Mesodermal cell (in vitro differentiated cells): Measurements from ENCODE around the gene TEX261.

Experiments used
- H3K27ac ChIP-seq: 2 replicates; pipeline ENCODE4 v1.7.0; 2013; ENCODE audit warnings: mild to moderate bottlenecking, low read depth, low read length, moderate library complexity; ENCODE audit not compliant: severe bottlenecking
- H3K36me3 ChIP-seq: 2 replicates; pipeline ENCODE4 v1.7.1; 2013; ENCODE audit warnings: mild to moderate bottlenecking, low read length, moderate library complexity; ENCODE audit not compliant: control insufficient read depth, insufficient read depth
- H3K4me1 ChIP-seq: one replicate; pipeline ENCODE4 v1.7.1; 2013; ENCODE audit warnings: mild to moderate bottlenecking, low read length; ENCODE audit not compliant: insufficient read depth, control insufficient read depth, poor library complexity, severe bottlenecking
- H3K4me3 ChIP-seq: 2 replicates; pipeline ENCODE4 v1.7.0; 2013; ENCODE audit warnings: low read length, control low read depth, mild to moderate bottlenecking; ENCODE audit not compliant: insufficient read depth, poor library complexity, severe bottlenecking; ENCODE audit errors: extremely low read depth
- H3K9me3 ChIP-seq: 2 replicates; pipeline ENCODE4 v1.7.1; 2013; ENCODE audit warnings: mild to moderate bottlenecking, low read length, moderate library complexity; ENCODE audit not compliant: control insufficient read depth
- WGBS, 2 experiments: methylation state at CpG; one replicate each; pipeline ENCODE4 v1.1.5; 2013; ENCODE audit warnings: missing lambda C conversion rate in 2 of 2; ENCODE audit not compliant: insufficient coverage in 2 of 2; 5-methylcytosine and 5-hydroxymethylcytosine counted together

The TEX261 gene

DNA sequence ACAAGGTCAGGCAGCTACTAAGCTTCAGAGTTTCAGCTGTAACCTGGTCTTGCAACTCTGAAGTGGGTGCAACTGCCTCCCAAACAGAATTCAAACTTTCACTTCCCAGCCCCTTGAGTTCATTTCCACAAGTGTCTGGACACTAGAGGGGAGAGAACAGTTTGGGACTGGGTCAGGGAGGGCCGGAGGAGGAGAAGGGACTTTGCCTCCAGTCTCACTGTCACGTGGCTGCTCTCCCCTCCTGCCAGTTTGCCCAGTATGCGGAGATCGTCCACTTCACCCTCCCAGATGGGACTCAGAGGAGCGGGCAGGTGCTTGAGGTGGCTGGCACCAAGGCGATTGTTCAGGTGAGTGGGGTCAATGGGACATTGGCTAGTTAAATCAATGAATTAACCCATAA lies 36.9 kb downstream of the TEX261 start:
- Histone ChIP-seq H3K4me3 (no peak overlapping the region), H3K4me1 (peaks cover 3% of the 10 kb centered on the region), H3K27ac (no peak overlapping the region), H3K36me3 (no peaks in the 10 kb centered on the region), H3K9me3 (no peaks in the 10 kb centered on the region)
- 63 to 100% methylated on average over 1 to 2 of the region's 6 CpGs for WGBS, 2 experiments

DNA sequence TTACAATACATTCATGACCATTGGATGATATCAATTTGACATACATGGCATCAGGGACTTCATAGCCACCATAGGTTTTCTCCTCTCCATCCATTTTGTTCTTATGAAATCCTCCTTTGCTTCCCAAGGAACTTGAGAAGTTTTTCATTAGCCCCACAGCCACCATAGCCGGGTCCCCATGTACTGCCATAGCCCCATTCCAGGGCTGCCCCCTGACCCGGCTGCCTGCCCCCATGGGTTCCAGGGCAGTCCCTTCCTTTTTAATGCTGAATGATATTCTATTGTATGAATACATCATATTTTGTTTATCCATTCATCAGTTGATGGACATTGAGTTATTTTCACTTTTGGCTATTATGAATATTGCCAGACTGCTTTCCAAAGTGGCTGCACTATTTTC lies 38.5 kb downstream of the TEX261 start:
- H3K4me1 ChIP-seq: peaks cover 3% of the 10 kb centered on the region
- no peak overlapping the region for H3K27ac ChIP-seq
- 71% methylated on average over 1 of the region's 2 CpGs; no CpG with 5 or more reads in 1 of the 2 experiments for WGBS, 2 experiments
- H3K36me3 ChIP-seq: no peaks in the 10 kb centered on the region
- no peak overlapping the region for H3K4me3 ChIP-seq
- no peaks in the 10 kb centered on the region for H3K9me3 ChIP-seq

DNA sequence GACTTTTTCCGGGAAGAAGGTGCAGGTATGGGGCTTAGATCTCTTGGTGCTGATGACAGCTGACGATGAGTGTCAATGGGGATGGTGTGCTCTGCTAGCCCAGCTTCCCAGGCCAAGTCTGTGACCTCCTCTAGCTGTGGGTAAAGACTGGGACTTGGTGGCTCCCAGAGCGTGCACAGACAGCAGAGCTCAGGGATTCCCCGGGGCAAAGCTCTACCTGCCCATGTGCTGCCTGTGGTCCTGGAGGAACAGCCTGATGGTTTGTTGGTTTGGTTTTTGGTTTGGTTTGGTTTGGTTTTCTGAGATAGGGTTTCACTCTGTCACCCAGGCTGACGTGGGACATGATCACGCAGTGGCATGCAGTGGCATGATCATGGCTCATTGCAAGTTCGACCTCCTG lies 39.8 kb downstream of the TEX261 start:
- WGBS, 2 experiments: 74 to 87% methylated on average over 3 to 6 of the region's 7 CpGs
- Histone ChIP-seq H3K4me1 (peaks cover 3% of the 10 kb centered on the region), H3K9me3 (no peaks in the 10 kb centered on the region), H3K36me3 (no peaks in the 10 kb centered on the region), H3K4me3 (no peak overlapping the region), H3K27ac (no peak overlapping the region)

DNA sequence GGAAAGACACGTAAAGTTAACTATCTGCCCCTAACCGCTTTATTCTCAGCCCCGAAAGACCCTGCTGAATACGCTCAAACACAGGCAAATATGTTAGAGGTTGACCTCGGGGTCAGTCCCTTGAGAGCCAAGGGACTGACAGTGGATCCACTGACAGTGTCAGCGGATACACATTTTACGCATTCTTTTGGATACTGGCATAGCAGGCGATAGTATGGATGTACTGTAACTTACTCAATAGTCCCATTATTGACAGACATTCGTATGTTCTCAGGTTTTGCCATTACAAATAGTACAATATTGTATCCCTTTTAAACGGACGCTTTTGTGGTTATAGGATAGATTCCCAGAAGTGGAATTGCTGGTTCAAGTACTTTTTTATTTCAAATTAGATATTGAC lies 45.6 kb downstream of the TEX261 start:
- WGBS, 2 experiments: 78 to 82% methylated on average over 4 to 8 of the region's 11 CpGs
- Histone ChIP-seq H3K27ac (no peak overlapping the region), H3K4me3 (no peak overlapping the region), H3K36me3 (no peaks in the 10 kb centered on the region), H3K4me1 (peaks cover 13% of the 10 kb centered on the region), H3K9me3 (no peaks in the 10 kb centered on the region)

DNA sequence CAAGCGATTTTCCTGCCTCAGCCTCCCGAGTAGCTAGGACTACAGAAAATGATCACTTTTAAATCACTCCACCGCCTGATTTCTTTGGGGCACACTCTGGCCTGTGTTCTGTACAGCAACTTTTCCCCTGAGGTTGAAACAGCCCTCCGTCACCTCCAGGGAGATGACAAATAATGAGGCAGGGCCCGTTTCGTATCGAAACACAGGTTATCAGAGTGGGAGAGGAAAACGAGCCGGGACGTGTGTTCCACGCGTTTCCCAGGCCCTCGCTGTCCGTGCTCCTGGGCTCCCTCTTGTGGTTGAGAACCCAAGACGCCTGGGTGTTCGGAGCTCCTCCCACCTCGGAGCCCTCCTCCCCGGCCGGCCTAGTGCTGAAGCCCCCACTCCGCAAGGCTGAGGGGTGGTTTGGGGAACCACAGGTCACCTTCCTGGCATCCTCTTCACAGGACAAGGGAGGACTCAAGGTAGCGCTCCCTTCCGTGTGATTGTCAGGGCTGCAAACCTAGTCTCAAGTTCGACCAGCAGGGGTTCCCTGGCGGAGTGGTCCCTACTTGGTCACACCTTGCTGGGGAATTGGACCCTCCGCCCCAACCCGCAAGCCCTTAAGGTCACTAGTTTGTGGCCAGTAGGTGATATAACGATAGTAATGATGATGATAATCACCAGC lies 46.2 kb downstream of the TEX261 start:
- Histone ChIP-seq H3K4me3 (no peak overlapping the region), H3K36me3 (no peaks in the 10 kb centered on the region), H3K9me3 (no peaks in the 10 kb centered on the region), H3K4me1 (peaks cover 13% of the 10 kb centered on the region), H3K27ac (no peak overlapping the region)
- 16 to 18% methylated on average over 16 to 18 of the region's 27 CpGs for WGBS, 2 experiments

DNA sequence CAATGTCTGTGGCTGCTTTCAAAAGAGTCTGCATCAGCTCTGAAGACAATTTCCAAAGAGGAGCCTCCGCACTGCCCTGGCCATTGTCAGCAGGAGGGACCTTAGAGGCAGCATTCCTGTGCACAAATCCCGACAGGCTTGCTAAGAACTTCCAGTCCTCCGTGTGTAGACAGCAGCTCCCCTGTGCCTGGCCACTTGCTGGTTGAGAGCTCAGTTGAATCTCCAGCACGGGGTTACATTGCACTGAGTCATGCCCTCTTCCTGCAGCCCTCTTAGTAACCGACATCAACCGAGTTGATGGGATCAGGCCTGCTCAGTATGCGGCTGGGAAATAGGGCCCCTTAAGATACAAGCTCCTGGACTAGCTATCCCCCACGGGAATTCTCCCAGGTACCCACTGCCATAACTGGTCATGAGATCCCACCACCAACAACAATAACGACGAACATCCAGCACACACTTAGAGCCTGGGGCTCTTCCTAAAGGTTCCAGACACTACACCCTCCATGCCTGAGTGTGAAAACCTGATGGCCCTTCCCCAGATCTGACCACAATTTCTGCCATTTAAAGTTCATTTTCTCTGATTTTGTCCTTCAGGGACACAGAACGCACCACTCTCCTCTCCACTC lies 47.0 kb downstream of the TEX261 start:
- Histone ChIP-seq H3K27ac (no peak overlapping the region), H3K9me3 (no peaks in the 10 kb centered on the region), H3K4me1 (peaks cover 13% of the 10 kb centered on the region), H3K4me3 (no peak overlapping the region), H3K36me3 (no peaks in the 10 kb centered on the region)
- 37 to 40% methylated on average over 11 of the region's 11 CpGs for WGBS, 2 experiments

DNA sequence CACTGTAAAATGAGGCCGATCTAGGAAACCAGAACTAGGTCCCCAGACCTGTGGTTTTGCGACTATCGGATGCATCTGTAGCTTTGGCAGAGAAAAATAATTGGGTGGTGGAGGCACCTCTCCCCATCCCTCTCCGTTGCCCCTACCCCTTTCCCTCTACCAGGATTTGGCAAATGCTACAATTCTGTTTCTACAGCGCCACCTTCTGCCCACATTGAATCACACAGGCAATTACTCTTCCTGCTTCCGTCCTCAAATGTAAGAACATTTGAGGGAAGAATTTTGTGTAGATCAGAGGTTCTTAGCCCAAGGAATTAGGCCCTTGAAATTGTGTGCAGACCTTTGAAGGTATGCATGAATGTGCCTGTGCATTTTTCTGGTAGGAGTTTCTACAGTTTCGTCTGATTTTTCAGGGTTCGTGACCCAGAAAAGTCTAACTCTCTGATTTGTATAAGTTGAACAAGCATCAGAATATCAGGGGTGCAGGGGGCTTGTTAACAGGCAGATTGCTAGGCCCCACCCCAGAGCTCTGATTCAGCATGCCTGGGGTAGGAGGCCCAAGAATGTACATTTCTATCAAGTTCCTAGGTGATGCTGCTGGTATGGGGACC lies 47.7 kb downstream of the TEX261 start:
- 19 to 33% methylated on average over 3 to 4 of the region's 8 CpGs for WGBS, 2 experiments
- Histone ChIP-seq H3K36me3 (no peaks in the 10 kb centered on the region), H3K9me3 (no peaks in the 10 kb centered on the region), H3K27ac (no peak overlapping the region), H3K4me3 (no peak overlapping the region), H3K4me1 (peaks cover 13% of the 10 kb centered on the region)

DNA sequence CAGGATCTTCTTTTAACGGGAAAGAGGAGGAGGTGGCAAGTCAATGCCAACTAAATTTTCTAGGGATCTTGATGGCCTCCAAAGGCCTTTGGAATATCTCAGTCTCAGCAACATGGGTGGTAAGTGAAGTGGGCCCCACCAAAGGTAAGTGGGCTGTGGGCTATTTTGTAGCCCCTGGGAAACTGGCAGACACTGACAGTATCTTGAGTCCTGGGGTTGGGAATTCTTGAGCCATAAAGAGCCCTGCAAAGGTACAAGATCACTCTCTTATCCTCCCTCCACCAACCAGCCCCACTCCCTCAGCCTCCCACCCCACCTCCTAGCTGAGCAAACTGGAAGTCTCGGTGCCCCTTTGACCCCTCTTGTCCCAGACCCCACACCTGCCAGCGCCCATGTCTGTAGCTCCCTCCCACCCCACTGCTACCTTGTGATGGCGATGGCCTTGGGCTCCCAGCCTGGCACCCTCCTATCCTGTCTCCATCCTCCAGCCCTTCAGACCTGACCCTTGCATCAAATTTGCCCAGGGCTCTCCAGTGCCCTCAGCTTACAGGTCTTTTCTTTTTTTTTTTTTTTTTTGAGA lies 50.5 kb downstream of the TEX261 start:
- no peak overlapping the region for H3K27ac ChIP-seq
- no peaks in the 10 kb centered on the region for H3K36me3 ChIP-seq
- no peak overlapping the region for H3K4me3 ChIP-seq
- WGBS, 2 experiments: 77 to 89% methylated on average over 3 to 4 of the region's 4 CpGs
- peaks cover 13% of the 10 kb centered on the region for H3K4me1 ChIP-seq
- no peaks in the 10 kb centered on the region for H3K9me3 ChIP-seq

DNA sequence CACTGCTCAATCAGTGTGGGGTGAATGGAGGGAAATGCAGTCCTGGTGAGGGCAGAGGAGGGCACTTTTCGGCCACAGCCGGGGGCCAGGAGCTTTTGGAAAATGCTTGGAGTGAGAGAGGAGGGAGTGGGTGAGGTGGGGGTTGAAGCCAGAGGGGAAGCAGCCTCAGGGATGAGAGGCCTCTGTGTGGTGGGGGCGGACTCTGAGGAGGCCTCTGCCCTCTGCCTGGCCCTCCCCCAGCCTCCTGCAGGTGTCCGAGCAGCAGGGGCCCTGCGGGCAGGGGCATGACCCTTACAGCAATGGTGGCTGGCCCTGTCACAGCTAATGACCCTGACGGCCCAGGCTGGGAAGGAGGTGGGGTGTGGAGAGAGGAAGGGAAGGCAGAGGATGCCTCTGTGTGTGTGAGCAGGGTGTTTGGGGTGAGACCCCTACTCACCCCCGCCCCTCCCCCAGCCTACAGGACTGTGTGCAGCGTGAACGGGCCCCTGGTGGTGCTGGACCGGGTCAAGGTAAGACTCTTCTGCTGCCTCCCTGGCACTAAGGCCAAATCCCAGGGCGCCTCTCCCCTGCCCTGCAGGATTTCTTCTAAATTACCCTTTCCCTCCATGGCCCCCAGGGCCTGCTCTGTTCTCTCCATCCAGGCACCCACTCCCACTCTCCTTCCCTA lies 51.3 kb downstream of the TEX261 start:
- Histone ChIP-seq H3K27ac (no peak overlapping the region), H3K4me1 (peaks cover 13% of the 10 kb centered on the region), H3K36me3 (no peaks in the 10 kb centered on the region), H3K9me3 (no peaks in the 10 kb centered on the region), H3K4me3 (no peak overlapping the region)
- 48 to 50% methylated on average over 7 of the region's 11 CpGs for WGBS, 2 experiments

DNA sequence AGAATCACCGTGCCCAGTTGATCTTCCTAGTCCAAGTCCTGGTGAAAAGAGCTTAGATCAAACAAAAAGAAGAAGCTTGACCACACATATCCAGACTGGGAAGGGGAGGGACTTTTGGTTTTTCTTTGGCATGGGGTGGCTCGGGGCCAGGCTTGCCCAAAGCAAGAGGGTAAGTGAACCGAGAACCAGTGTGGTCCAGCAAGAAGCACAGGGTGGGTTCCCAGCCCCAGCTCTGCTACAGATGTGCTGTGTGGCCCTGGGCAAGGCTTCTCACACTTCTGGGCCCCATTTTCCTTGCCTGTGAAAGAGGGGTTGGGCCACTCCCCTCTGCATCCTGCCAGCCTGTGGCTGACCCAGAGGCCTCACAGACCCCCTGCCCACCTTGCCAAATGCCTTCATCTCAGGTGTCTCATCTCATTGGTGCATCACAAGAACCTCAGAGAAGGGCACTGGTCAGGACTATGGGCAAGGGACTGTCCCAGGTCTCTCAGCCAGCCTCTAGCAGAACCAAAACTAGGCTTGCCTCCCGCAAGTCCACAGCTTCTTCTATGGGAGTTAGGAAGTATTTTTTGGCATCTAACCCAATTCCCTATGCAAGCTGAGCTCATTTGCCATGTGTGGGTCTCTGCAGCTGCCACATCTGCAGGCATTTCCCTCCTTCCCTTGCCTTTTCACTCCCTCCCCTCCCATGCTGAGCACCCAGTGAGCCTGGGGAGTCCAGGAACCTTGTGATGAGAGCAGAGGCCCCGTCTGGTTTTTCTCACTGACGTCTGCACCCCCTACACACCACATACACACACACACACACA lies 52.1 kb downstream of the TEX261 start:
- H3K9me3 ChIP-seq: no peaks in the 10 kb centered on the region
- WGBS, 2 experiments: 69 to 80% methylated on average over 3 to 4 of the region's 6 CpGs
- H3K4me1 ChIP-seq: peaks cover 7% of the 10 kb centered on the region
- H3K36me3 ChIP-seq: no peaks in the 10 kb centered on the region
- no peak overlapping the region for H3K4me3 ChIP-seq
- no peak overlapping the region for H3K27ac ChIP-seq
